Activated naive CD4-positive, alpha-beta T cell treated with anti-CD3 and anti-CD28 coated beads, Interleukin-2, amount 50 U/mL, for 16 hours (primary cell): ENCODE results near the gene SULT1C3.

ENCODE experiments used
- DNase-seq: peaks from one replicate; pipeline ENCODE4 v3.0.0-alpha.2; 2020

Gene SULT1C3

GRCh38 chr2:108309903-108310302 is 70.1 kb downstream of the SULT1C3 start:
- no peak for DNase-seq
